Fibroblast of pulmonary artery (primary cell): Measurements from ENCODE around the gene RAB6A.

Experiments
- DNase-seq: peaks from one replicate; pipeline ENCODE4 v3.0.0-alpha.2; 2010; ENCODE audit warnings: low read depth
- H3K4me3 ChIP-seq: replicated peaks from 2 replicates; pipeline ENCODE4 v1.5.1; 2011; ENCODE audit warnings: low read depth, mild to moderate bottlenecking, control low read depth, low read length, moderate library complexity
- CTCF ChIP-seq: IDR thresholded peaks from 2 replicates; pipeline ENCODE4 v1.5.1; 2011; ENCODE audit warnings: mild to moderate bottlenecking, control low read depth, low read length, inconsistent platforms; ENCODE audit errors: missing control alignments

RAB6A gene

DNA sequence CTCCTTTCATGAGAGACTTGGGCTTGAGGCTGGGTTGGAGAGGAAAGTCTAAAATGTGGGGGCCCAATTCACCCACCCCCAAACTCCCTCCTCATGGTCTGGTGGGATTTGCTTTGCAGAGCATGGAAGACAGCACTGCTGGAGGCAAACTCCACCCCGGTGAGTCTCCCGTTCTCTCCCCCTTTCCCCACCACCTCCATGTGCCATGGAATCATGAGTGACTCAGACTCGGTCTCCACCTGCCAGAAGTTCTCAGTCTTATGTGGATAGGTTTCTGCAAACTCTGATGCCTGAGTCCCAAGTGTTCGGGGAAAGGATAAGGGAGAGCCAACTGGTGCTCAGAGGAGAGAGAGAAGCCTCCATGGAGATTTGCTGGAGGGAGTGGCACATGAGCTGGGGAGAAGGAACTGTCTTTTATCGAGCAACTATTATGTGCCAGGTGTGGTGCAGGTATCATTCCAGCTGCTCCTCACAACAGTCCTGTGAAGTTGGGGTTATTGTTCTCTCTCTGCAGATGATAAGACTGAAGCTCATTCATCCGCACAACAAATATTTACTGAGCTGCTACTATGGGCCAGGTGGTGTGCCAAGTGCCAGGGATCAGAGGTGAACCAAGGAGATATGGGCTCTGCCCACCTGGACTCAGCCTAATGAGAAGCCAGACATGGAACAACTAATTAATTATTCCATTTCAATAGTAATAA lies 107.9 kb downstream of the RAB6A start:
- no peak for TF ChIP-seq CTCF
- no peak overlapping the region for H3K4me3 ChIP-seq
- DNase-seq: no peak

GRCh38 chr11:73652046-73652730 lies 108.7 kb downstream of the RAB6A start:
- TF ChIP-seq CTCF: no peak
- no peak overlapping the region for H3K4me3 ChIP-seq

GRCh38 chr11:73651661-73652045 lies 109.2 kb downstream of the RAB6A start:
- DNase-seq: no peak
- TF ChIP-seq CTCF: no peak
- H3K4me3 ChIP-seq: no peak overlapping the region

More at GRCh38 chr11:73652046-73652730, 108.7 kb downstream of the RAB6A start:
- peak; percentile 47 for DNase-seq

DNA sequence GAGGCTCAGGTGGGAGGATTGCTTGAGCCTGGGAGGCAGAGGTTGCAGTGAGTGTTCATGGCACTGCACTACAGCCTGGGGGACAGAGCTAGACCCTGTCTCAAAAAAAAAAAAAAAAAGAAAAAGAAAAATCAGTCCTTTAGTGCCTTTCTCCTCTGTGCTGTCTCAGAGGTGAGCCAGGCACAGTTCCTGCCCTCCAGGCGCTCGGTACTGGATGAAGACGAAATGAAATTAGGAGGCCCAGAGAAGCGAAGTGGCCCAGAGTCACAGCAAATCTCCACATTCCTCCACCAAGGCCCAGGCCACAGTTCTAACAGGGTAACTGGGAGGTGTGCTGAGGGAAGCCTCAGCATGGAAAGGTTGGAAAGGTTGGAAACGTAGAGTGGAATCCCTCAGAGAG lies 109.6 kb downstream of the RAB6A start:
- DNase-seq: no peak
- no peak overlapping the region for H3K4me3 ChIP-seq
- TF ChIP-seq CTCF: no peak

DNA sequence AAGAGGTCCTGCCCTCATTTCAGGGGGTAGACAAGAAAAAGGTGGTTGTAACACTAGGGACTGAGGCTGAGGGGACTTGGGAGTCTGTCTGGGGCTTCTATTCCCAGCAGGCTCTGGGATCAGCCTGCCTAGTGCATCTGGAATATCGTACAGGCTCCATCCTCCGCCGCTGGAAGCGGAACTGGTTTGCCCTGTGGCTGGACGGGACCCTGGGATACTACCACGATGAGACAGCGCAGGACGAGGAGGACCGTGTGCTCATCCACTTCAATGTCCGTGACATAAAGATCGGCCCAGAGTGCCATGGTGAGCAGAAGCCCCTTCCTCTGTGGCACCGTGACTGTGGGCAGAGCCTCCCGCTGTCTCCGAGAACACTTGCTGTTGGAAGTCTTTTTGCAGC lies 110.5 kb downstream of the RAB6A start:
- H3K4me3 ChIP-seq: no peak overlapping the region
- DNase-seq: no peak
- no peak for TF ChIP-seq CTCF

DNA sequence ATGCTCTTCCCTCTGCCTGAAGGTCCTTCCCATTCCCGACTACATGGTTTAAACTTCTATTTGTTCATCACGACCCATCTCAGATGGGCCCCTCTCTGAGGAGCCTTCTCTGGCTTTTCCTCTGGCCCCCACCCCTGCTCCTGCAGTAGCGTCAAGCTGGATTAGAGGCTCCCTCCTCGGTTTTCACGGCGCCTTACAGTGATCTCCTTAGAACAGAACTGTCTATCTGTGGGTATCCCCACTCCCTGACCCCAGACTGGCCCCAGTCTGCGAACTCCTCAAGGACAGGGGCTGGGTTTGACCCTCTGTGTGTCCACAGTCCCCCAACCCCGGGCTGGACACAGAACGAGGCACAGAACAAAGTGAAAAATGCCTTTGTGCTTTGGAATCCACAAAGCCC lies 111.7 kb downstream of the RAB6A start:
- no peak for TF ChIP-seq CTCF
- DNase-seq: no peak
- no peak overlapping the region for H3K4me3 ChIP-seq
